Cardiac muscle cell (in vitro differentiated cells and primary cell): Measurements from ENCODE around the gene PRUNE2. TPM values are rescaled to one million over a fixed set of nuclear protein-coding genes. Genes with fewer than 3 reads are reported as not detected.
"Not testable (repeated sequence)": the region's sequence is repeated elsewhere in the genome, so short reads cannot be mapped to it uniquely, and the experiment has no call there.

Source experiments
- DNase-seq, 2 donors: peaks; one replicate each; pipeline versions ENCODE4 v3.0.0 to v3.0.0-alpha.2; 2010 to 2017; ENCODE audit warnings: low read depth in 1 of 2, low spot score in 1 of 2
- H3K27ac ChIP-seq: fragments of 200-600 bp; sonication (generic); 2 replicates; pipeline ENCODE4 v1.5.1; 2016
- H3K27me3 ChIP-seq: fragments of 200-600 bp; sonication (generic); 2 replicates; pipeline ENCODE4 v1.6.0; 2016; ENCODE audit warnings: control low read depth
- H3K36me3 ChIP-seq: fragments of 200-600 bp; sonication (generic); 2 replicates; pipeline ENCODE4 v1.5.1; 2016; ENCODE audit warnings: control low read depth
- H3K4me1 ChIP-seq: fragments of 200-600 bp; sonication (generic); 2 replicates; pipeline ENCODE4 v1.8.1; 2017; ENCODE audit warnings: low read depth, mild to moderate bottlenecking, mixed run types
- H3K4me3 ChIP-seq: fragments of 200-600 bp; sonication (generic); 2 replicates; pipeline ENCODE4 v1.5.1; 2016; ENCODE audit warnings: mild to moderate bottlenecking
- H3K9me3 ChIP-seq: fragments of 200-600 bp; sonication (generic); 2 replicates; pipeline ENCODE4 v1.5.1; 2017; ENCODE audit warnings: low read depth, mild to moderate bottlenecking, control low read depth
- CTCF ChIP-seq: IDR thresholded peaks from 2 replicates; pipeline ENCODE4 v1.5.1; 2012; ENCODE audit warnings: low read depth, mild to moderate bottlenecking, low read length
- polyA plus RNA-seq: library from polyadenylated mRNA; unstranded; fragments of >200 nt; fragmentation: Nextera tagmentation; extraction: Ambion mirVana; gene quantifications from 2 replicates; pipeline ENCODE4 v1.2.1, GENCODE V29; 2016
- total RNA-seq: library from RNA; depleted of rRNA; stranded (reverse); fragments of >200 nt; gene quantifications from 2 replicates; pipeline ENCODE4 v1.2.3, GENCODE V29; 2016

PRUNE2 gene
- total RNA-seq (7.4 and 14.4 TPM in 2 replicates), polyA plus RNA-seq (5.5 and 12.7 TPM in 2 replicates)

GRCh38 chr9:76905791-76906646 lies at the start of gene PRUNE2:
Gene PRUNE2 (minus strand): TSS chr9:76906114. CDS start chr9:76905963, 151 bp downstream.
- Histone ChIP-seq H3K4me1 (no peaks in the 10 kb centered on the region), H3K4me3 (peak within 1 kb of the TSS; percentile 35), H3K27ac (no peak within 1 kb of the TSS), H3K9me3 (no peaks in the 10 kb centered on the region), H3K36me3 (no peaks in the 10 kb centered on the region), H3K27me3 (peaks cover 82% of the 10 kb centered on the region)
- peak; percentile 91 to 96 for DNase-seq
- no peak for TF ChIP-seq CTCF

GRCh38 chr9:76955406-76955805 lies 49.5 kb upstream of the PRUNE2 start:
- H3K9me3 ChIP-seq, H3K27ac ChIP-seq, H3K36me3 ChIP-seq, H3K4me1 ChIP-seq, H3K27me3 ChIP-seq, DNase-seq, H3K4me3 ChIP-seq: not testable (repeated sequence)

- Histone ChIP-seq H3K36me3 (no peaks in the 10 kb centered on the region), H3K27me3 (no peaks in the 10 kb centered on the region), H3K4me3 (no peak overlapping the region), H3K4me1 (no peaks in the 10 kb centered on the region), H3K9me3 (no peaks in the 10 kb centered on the region), H3K27ac (no peak overlapping the region)
- no peak for TF ChIP-seq CTCF
- DNase-seq = no peak
Observed at GRCh38 chr9:76949865-76950264, 44.0 kb upstream of the PRUNE2 start.

GRCh38 chr9:76944011-76944410 lies 38.1 kb upstream of the PRUNE2 start:
- no peak for TF ChIP-seq CTCF
- Histone ChIP-seq H3K27ac (no peak overlapping the region), H3K27me3 (no peaks in the 10 kb centered on the region), H3K36me3 (no peaks in the 10 kb centered on the region), H3K9me3 (no peaks in the 10 kb centered on the region), H3K4me3 (no peak overlapping the region), H3K4me1 (no peaks in the 10 kb centered on the region)
- peak in 1 of 2 donors; percentile 12 for DNase-seq

- no peak overlapping the region for H3K27ac ChIP-seq
- no peaks in the 10 kb centered on the region for H3K4me1 ChIP-seq
- no peaks in the 10 kb centered on the region for H3K36me3 ChIP-seq
- H3K27me3 ChIP-seq = no peaks in the 10 kb centered on the region
- no peaks in the 10 kb centered on the region for H3K9me3 ChIP-seq
- no peak for DNase-seq
- no peak overlapping the region for H3K4me3 ChIP-seq
- no peak for TF ChIP-seq CTCF
Observed at GRCh38 chr9:76943054-76943453, 37.1 kb upstream of the PRUNE2 start.

GRCh38 chr9:76932757-76933156 lies 26.8 kb upstream of the PRUNE2 start:
- Histone ChIP-seq H3K9me3 (no peaks in the 10 kb centered on the region), H3K27me3 (no peaks in the 10 kb centered on the region), H3K4me3 (no peak overlapping the region), H3K27ac (no peak overlapping the region), H3K4me1 (peaks cover 10% of the 10 kb centered on the region), H3K36me3 (no peaks in the 10 kb centered on the region)
- no peak for TF ChIP-seq CTCF
- peak; percentile 30 to 76 for DNase-seq
